ENCODE measurements around the gene STK10. TPM values are rescaled to one million over a fixed set of nuclear protein-coding genes. Genes with fewer than 3 reads are reported as not detected.
A peak's percentile ranks its signal among the peaks of the same experiment; 100 is the strongest.
"Not testable (repeated sequence)": the region's sequence is repeated elsewhere in the genome, so short reads cannot be mapped to it uniquely, and the experiment has no call there.

The STK10 gene
- polyA plus RNA-seq, 3 donors from 2014 or later, result 24.8 to 274 (median 54.9) TPM

DNA sequence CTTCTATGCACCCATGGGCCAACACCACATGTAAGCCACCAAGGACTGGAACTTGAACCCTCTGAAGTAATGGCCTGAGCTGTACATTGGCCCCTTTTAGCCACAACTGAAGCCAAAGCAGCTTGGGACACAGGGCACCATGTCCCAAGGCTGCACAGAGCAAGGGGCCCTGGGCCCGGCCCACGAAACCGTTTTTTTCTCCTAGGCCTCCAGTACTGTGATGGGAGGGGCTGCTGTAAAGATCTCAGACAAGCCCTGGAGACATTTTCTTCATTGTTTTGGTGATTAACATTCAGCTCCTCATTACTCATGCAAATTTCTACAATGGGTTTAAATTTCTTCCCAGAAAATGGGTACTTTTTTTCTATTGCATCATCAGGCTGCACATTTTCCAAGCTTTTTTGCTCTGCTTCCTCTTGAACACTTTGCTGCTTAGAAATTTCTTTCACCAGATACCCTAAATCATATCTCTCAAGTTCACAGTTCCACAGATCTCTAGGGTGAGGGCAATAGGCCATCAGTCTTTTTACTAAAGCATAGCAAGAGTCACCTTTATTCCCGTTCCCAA is 156.0 kb downstream of the STK10 start:
- Mint-ChIP-seq H3K36me3 (peaks cover 5 to 36% (median 15%) of the 10 kb centered on the region in 3 donors), H3K27ac (no peak overlapping the region), H3K4me3 (no peak overlapping the region), H3K4me1 (peaks cover 0 to 3% of the 10 kb centered on the region in 2 donors), H3K9me3 (peaks cover 0 to 3% (median 0%) of the 10 kb centered on the region in 6 donors), H3K27me3 (ENCODE audit: low read depth in 3 of 3) (no peaks in the 10 kb centered on the region)
- no peak for DNase-seq

DNA sequence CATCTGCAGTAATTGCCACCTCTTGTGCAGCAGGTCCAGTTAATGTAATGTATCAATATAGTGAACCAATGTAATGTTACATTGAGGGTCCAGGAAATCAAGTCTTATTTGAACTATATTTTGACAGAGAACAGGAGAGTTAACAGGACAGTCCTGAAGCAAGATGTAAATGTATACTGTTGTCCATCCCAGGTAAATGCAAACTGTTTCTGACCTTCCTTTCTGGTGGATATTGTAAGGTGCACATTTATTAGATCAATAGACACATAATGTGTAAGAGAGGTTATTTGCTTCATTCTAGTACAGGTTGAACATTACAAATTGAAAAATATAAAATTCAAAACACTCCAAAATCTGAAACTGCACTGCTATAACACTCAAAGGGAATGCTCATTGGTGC is 158.1 kb downstream of the STK10 start:
- Mint-ChIP-seq H3K36me3 (peaks cover 5 to 36% (median 20%) of the 10 kb centered on the region in 3 donors), H3K9me3 (peaks cover 0 to 3% (median 0%) of the 10 kb centered on the region in 6 donors), H3K27me3 (ENCODE audit: low read depth in 3 of 3) (no peaks in the 10 kb centered on the region), H3K4me1 (peaks cover 0 to 4% of the 10 kb centered on the region in 2 donors), H3K4me3 (no peak overlapping the region), H3K27ac (no peak overlapping the region)
- DNase-seq, result no peak

DNA sequence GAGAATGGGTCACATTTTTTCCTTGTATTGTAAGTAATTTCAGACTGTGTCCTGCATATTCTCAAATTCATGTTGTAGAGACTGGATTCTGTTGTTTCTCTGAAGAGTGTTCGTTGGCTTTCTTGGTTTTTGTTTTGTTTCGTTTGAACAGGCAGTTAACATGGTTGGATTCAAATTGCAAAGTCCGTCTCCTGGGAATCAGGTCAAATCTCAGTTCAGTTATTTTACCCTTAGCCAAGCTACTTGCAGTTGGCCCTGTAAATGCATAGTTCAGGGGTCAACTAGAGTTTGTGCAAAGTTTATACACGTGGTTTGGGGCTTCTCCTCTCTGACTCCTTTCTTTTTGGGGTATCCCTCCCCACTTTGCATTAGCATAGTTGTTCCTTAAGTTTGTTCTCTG is 159.9 kb downstream of the STK10 start:
- peaks cover 0 to 2% of the 10 kb centered on the region in 2 donors for H3K4me1 Mint-ChIP-seq
- DNase-seq, result no peak
- peaks cover 0 to 3% (median 0%) of the 10 kb centered on the region in 6 donors for H3K9me3 Mint-ChIP-seq
- H3K4me3 Mint-ChIP-seq, result no peak overlapping the region
- H3K36me3 Mint-ChIP-seq, result peaks cover 5 to 32% (median 26%) of the 10 kb centered on the region in 3 donors
- no peaks in the 10 kb centered on the region for H3K27me3 Mint-ChIP-seq (ENCODE audit: low read depth in 3 of 3)
- no peak overlapping the region for H3K27ac Mint-ChIP-seq

DNA sequence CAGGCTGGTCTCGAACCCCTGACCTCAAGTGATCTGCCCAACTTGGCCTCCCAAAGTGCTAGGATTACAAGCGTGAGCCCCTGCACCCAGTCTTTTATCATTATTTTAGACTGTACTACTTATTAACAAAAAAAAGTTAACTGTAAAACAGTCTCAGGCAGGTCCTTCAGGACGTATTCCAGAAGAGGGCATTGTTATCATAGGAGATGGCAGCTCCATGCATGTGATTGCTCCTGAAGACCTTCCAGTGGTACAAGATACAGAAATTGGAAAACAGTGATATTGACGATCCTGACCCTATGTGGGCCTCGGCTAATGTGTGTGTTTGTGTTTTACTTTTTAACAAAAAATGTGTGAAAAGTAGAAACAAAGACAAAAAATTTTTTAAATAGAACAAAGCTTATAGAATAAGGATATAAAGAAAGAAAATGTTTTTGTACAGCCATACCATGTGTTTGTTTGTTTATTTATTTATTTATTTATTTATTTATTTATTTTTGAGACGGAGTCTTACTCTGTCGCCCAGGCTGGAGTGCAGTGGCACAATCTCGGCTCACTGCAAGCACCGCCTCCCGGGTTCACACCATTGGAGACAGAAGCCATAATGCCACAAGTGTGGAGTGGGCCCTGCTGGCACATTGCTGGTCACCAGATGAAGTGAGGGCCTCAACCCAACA is 167.8 kb downstream of the STK10 start:
- H3K4me3 Mint-ChIP-seq; H3K9me3 Mint-ChIP-seq; H3K4me1 Mint-ChIP-seq; H3K27me3 Mint-ChIP-seq (ENCODE audit: low read depth in 3 of 3); H3K27ac Mint-ChIP-seq; DNase-seq: not testable (repeated sequence)
- H3K36me3 Mint-ChIP-seq, result peaks cover 0 to 20% (median 0%) of the 10 kb centered on the region in 3 donors

DNA sequence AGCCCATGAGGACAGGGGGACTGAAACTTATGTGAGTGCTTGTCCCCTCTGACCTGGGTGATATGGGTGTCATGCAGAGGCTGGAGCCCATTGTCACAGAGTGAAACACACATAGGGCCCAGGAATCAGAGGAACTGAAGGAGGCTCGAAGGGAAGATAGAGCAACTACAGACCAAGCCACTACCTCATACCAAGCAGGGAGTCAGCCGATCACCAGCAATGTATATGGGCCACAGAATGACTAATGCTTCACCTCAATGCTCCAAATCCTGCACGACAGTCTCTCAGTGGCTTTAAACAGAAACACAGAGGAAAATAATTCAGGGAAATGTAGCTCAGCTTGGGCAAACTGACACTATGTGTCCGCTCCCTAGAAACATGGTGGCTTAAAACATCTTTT is 172.7 kb downstream of the STK10 start:
- Mint-ChIP-seq H3K27me3 (ENCODE audit: low read depth in 3 of 3) (no peaks in the 10 kb centered on the region), H3K4me1 (no peaks in the 10 kb centered on the region), H3K9me3 (no peaks in the 10 kb centered on the region), H3K4me3 (no peak overlapping the region), H3K36me3 (peaks cover 0 to 5% (median 0%) of the 10 kb centered on the region in 3 donors), H3K27ac (no peak overlapping the region)
- no peak for DNase-seq

DNA sequence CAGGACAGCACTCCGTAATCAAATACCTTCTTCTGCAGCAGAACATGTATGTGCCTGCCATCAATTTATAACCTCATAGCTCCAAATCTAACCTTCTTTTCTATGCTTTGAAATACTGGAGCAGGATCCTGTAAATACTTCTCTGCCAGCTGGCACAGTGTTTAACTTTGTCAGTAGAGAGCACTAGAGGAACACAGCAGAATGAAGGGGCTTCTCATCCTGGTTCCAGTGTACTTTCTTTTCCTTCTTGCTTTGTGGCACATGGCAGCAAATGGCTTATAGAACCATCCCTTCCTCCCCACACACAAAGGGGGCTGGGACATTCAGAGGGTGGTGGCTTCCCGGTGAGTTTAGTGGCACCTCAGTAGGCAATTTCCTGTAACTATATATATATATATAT is 177.7 kb downstream of the STK10 start:
- Mint-ChIP-seq H3K4me1 (peaks cover 21 to 25% of the 10 kb centered on the region in 2 donors), H3K9me3 (no peaks in the 10 kb centered on the region), H3K27ac (no peak overlapping the region), H3K36me3 (peaks cover 0 to 1% (median 0%) of the 10 kb centered on the region in 3 donors), H3K4me3 (no peak overlapping the region), H3K27me3 (ENCODE audit: low read depth in 3 of 3) (peaks cover 0 to 7% (median 0%) of the 10 kb centered on the region in 3 donors)
- no peak for DNase-seq

DNA sequence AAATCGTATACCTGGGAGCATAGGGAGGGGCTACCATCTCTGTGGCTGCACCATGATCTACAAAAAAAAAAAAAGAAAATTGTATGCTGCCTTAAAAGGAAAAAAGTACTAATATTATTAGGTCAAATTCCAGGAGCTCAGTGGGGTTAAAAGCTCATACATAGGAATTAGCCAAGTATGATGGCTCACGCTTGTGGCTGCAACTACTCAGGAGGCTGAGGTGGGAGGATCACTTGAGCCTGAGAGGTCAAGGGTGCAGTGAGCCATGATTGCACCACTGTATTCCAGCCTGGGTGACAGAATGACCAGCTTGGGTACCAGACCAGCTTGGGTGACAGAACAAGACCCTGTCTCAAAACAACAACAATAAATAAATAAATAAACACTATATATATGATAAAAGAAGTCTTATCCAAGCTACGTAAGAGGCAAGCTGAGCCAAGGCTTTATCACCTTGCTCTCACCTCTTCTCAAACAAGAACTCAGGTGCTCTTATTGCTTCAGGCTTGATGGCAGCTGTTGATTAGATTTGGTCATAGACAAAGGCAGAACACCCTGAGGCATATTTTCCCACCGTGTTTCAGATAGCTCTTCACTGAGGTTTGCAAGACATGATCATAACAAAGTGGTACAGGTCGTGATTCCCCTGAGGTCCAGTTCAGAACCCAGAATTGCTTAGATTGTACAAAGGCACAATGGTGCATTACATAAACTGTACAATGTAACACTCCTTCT is 178.3 kb downstream of the STK10 start:
- no peak overlapping the region for H3K27ac Mint-ChIP-seq
- no peak overlapping the region for H3K4me3 Mint-ChIP-seq
- no peaks in the 10 kb centered on the region for H3K9me3 Mint-ChIP-seq
- no peaks in the 10 kb centered on the region for H3K36me3 Mint-ChIP-seq
- H3K27me3 Mint-ChIP-seq (ENCODE audit: low read depth in 3 of 3), result peaks cover 0 to 7% (median 2%) of the 10 kb centered on the region in 3 donors
- H3K4me1 Mint-ChIP-seq, result peaks cover 27 to 31% of the 10 kb centered on the region in 2 donors
- no peak for DNase-seq

DNA sequence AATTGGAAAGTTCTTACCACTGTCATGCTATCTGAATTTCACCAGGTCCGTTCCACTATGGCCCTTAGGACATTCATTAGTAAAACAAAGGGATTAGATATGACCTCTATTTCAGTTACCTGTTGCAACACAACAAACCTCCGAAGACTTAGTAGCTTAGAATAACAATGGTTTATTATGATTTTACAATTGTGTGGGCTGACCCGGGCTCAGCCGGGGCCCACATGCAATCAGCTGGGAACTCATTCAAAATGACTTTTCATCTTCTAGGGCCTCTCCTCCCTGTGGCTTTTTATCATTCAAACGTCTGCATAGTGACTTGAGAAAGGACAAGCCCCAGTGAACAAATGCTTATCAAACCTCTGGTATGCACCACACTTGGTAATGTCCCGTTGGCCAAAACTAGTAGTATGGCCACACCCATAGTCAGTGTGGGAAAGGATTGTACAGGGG is 179.3 kb downstream of the STK10 start:
- peaks cover 32 to 40% of the 10 kb centered on the region in 2 donors for H3K4me1 Mint-ChIP-seq
- no peak overlapping the region for H3K27ac Mint-ChIP-seq
- no peaks in the 10 kb centered on the region for H3K9me3 Mint-ChIP-seq
- H3K27me3 Mint-ChIP-seq (ENCODE audit: low read depth in 3 of 3), result peaks cover 0 to 7% (median 2%) of the 10 kb centered on the region in 3 donors
- DNase-seq, result no peak
- H3K36me3 Mint-ChIP-seq, result no peaks in the 10 kb centered on the region
- H3K4me3 Mint-ChIP-seq, result peak overlapping the region in 2 of 5 donors; percentile 15 to 50

DNA sequence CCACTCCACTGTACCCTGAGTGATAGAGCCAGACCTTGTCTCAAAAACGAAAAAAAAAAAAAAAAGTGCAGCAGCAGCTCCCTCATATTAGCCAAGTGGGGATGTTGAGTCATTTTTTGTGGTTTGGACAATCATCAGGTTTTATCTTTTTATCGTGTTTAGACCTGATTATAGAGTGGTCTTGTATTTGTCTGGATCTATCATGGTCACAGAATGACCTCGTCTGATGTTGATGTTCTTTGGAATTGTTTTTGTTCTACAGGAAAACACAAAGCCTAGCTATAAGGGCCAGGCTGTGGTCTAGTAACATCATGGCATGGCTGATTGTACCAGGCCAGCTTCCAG is 179.9 kb downstream of the STK10 start:
- peak overlapping the region; percentile 93 to 97 (median 95) for H3K4me3 Mint-ChIP-seq
- H3K4me1 Mint-ChIP-seq, result peaks cover 39 to 46% of the 10 kb centered on the region in 2 donors
- H3K27ac Mint-ChIP-seq, result peak overlapping the region in 5 of 6 donors; percentile 5 to 100 (median 48)

DNA sequence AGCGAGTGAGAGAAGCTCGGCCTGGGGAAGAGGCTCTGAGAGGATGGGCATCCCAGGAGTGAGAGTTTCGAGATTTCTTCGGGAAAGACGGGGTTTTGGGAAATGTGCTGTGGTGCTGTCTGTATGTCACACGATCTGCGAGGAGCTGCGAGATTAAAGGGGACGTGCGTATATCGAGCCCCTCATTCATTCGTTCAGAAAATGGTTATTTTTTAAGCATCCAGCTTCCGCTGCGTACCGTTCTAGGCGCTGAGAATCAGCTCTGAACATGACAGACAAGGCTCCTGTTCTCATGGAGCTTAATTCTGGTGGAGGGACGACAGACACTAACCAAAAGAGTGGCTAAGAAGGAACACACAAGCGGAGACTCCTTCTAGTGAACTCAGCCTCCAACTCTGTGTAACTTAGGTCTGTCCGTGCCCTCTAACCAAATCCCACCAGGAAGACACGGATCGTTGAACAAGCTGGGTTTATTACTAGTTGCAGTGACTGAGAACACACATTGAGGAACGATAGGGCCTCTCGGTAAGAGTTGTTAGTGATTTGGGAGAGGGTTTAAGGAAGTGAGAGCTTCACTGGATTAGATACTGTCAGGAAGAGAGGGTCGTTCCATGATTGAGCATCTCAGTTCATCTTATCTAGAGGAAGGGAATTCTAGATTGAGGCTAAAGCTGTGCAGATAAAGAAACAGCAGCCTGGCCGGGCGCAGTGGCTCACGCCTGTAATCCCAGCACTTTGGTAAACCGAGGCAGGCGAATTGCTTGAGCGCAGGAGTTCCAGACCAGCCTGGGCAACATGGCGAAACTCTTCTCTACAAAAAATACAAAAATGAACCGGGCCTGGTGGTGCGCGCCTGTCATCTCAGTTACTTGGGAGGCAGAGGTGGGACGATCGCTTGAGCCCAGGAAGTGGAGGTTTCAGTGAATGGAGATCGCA is 180.6 kb downstream of the STK10 start:
- no peak for DNase-seq
- H3K36me3 Mint-ChIP-seq, result no peaks in the 10 kb centered on the region
- peaks cover 43 to 53% of the 10 kb centered on the region in 2 donors for H3K4me1 Mint-ChIP-seq
- H3K4me3 Mint-ChIP-seq, result peak overlapping the region; percentile 93 to 97 (median 95)
- no peaks in the 10 kb centered on the region for H3K9me3 Mint-ChIP-seq
- peak overlapping the region; percentile 96 to 100 (median 98) for H3K27ac Mint-ChIP-seq
- peaks cover 0 to 7% (median 2%) of the 10 kb centered on the region in 3 donors for H3K27me3 Mint-ChIP-seq (ENCODE audit: low read depth in 3 of 3)

More for the DNA sequence above, 179.9 kb downstream of the STK10 start:
- Mint-ChIP-seq H3K27me3 (ENCODE audit: low read depth in 3 of 3) (peaks cover 0 to 7% (median 2%) of the 10 kb centered on the region in 3 donors), H3K36me3 (no peaks in the 10 kb centered on the region), H3K9me3 (no peaks in the 10 kb centered on the region)
- DNase-seq, result no peak

DNA sequence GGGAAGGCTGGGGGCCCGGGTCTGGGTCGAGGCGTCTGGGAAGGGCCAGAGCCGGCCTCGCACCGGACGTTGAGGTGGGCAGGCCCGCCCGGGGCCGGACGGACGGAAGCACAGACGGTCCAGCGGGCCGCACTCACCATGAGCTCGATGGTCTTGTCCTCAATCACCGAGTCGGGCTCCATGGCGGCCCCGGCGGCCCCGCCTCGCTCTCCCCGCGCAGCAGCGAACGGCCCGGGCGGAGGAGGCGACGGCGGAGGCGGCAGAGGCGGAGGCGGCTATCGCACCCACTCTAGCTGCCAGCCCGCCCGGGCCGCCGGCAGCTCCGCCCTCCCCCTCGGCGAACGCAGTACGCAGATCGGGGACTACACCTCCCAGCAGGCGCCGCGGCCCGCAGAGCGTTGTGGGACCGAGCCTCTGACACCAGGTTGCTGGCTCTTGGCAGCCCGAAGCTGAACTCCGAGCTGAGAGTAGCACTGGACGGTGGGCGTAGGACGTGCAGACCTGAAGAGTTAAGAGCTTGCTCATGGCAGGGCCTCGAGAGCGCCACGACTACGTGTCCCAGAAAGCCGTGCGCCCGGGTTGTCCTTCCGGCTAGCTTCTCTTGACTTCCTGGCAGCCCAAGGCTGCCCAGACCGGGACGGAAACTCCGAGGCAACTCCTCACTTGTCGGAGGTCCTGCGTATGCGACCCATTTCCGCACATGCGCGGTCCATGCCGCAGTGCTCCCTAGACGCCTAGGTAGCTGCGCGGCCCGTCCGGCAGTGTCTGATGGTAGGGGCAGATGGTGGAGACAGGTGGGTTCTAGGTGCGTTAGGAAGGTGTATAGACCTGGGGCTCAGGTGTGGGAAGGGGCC is 181.5 kb downstream of the STK10 start, which contains the start of gene FBXW11:
Gene FBXW11 (minus strand): TSS at position 318 of the 854 bp plus-strand sequence. CDS start 136 bp downstream, at position 182.
- Mint-ChIP-seq H3K36me3 (no peaks in the 10 kb centered on the region), H3K4me3 (peak within 1 kb of the TSS; percentile 93 to 97 (median 95)), H3K27ac (peak within 1 kb of the TSS; percentile 96 to 100 (median 98)), H3K27me3 (ENCODE audit: low read depth in 3 of 3) (peaks cover 0 to 7% (median 2%) of the 10 kb centered on the region in 3 donors), H3K4me1 (peaks cover 51 to 62% of the 10 kb centered on the region in 2 donors), H3K9me3 (no peaks in the 10 kb centered on the region)
- peak; percentile 92 to 94 (median 94) for DNase-seq

DNA sequence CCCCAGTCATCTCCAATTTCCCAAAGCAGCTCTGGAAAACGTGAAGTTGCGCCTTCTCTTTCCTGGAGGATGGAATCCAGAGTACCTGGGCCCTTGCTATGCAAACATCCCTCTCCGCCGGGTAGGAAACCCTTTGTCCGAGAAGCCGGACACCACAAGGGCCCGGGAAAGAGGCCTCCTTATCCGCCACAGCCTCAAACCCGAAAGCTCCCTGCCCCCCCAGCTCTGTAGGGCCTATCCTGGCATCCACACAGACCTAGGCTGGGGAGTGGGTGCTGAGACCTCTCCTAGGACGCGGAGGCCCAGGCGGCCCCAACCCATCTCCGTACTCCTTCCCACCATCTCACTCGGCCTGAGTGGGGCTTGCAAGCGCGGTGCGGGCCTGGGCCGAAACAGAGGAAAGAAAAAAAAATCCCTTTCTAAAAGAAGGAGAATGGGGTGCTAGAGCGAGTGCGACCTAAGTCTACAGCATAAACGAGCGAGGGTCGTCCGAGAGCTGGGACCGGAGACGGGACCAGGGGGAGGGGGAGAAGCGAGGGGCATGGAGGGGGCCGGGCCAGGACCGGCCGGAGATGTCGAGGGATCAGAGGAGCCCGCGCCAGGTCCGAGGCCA is 182.2 kb downstream of the STK10 start:
- Mint-ChIP-seq H3K36me3 (no peaks in the 10 kb centered on the region), H3K27me3 (ENCODE audit: low read depth in 3 of 3) (peaks cover 0 to 7% (median 2%) of the 10 kb centered on the region in 3 donors), H3K4me3 (peak overlapping the region; percentile 93 to 97 (median 95)), H3K4me1 (peaks cover 57 to 69% of the 10 kb centered on the region in 2 donors), H3K27ac (peak overlapping the region; percentile 87 to 96 (median 95)), H3K9me3 (no peaks in the 10 kb centered on the region)
- peak in 1 of 3 donors; percentile 15 for DNase-seq

Data from immature natural killer cell (primary cell).